GM18507 (cell line): ENCODE data around the gene CD80.
"Not testable (repeated sequence)": the region's sequence is repeated elsewhere in the genome, so short reads cannot be mapped to it uniquely, and the experiment has no call there.

Experiments
- DNase-seq: peaks from one replicate; pipeline ENCODE4 v3.0.0; 2011; ENCODE audit warnings: low read depth; ENCODE audit not compliant: insufficient read length; ENCODE audit errors: extremely low spot score
- FAIRE-seq: peaks from 2 replicates; lab custom pipeline; 2011; peaks lifted over from hg19 to GRCh38; lab: Jason Lieb, UNC

The CD80 gene, protein sequence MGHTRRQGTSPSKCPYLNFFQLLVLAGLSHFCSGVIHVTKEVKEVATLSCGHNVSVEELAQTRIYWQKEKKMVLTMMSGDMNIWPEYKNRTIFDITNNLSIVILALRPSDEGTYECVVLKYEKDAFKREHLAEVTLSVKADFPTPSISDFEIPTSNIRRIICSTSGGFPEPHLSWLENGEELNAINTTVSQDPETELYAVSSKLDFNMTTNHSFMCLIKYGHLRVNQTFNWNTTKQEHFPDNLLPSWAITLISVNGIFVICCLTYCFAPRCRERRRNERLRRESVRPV

DNA sequence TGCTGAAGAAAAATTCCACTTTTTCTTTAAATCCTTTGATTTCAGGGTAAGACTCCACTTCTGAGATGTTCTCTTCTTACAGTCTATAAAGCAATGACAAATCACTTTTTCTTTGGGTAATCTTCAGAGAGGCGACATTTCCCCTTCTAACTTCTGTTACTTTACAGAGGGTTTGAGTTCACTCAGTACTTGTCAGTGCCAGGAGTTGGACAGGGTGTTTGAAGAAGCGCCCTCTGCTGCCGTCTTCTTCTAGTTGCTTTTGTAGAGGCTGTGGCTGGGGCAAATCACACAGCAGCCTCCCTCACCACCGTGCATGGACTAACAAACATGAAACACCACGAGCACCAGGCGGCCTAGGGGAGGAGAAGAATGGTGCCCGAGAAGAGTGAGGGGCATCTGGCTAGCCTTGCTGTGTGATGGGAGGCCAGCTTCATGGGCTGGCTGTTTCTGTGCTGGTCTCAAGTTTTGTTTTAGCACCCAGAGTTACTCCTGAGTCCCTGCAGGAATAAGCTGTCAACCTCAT, at the start of gene CD80:
CD80 (minus strand) TSS at position 174 of the 523 bp plus-strand sequence. CDS start 1,886 bp downstream, outside the sequence.
- peak; percentile 98 for FAIRE-seq
- DNase-seq: no peak

DNA sequence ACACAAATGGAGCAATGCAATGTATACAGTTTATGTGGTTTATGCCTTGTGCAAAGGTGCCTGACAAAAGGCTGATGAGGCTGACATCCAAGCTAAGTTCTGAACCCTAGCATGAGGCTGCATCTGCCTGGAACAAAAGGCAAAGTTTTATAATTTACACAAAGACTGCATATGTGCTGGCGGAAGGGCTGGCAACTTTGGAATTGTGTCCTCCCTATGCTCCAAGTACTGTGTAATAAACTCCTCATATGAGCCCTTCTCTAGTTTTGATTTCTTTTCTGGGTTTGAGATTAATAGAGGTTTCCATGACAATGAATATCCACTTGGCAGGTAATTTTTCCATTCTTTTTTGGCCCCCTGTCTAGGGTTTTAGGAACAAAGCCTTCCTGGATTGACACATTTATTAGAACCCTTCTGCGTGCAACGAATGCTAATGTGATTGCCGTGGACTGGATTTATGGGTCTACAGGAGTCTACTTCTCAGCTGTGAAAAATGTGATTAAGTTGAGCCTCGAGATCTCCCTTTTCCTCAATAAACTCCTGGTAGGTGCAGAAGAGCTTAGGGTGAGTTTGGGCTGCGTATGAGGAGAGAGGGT, 49.1 kb upstream of the CD80 start:
- DNase-seq: no peak

DNA sequence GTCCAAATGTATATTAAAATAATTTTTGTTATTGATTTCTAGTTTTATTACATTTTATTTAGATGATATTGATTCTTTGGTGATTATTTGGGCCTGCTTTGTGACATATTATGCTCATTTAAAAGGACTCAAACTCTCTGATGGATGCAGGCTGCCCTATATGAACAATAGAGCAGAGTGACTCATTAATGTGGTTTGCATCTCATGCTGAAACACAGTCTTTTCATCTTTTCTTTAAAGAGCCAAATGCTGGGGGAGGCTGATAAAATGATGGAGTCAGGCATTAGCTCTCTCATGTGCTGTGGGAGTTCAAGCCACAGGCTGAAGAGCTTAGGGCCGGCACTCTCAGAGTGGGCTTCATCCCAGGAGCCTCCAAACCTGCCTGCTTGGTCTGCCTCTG, 45.5 kb upstream of the CD80 start:
- FAIRE-seq: no peak
- no peak for DNase-seq

More for the DNA sequence above, 49.1 kb upstream of the CD80 start:
- no peak for FAIRE-seq

DNA sequence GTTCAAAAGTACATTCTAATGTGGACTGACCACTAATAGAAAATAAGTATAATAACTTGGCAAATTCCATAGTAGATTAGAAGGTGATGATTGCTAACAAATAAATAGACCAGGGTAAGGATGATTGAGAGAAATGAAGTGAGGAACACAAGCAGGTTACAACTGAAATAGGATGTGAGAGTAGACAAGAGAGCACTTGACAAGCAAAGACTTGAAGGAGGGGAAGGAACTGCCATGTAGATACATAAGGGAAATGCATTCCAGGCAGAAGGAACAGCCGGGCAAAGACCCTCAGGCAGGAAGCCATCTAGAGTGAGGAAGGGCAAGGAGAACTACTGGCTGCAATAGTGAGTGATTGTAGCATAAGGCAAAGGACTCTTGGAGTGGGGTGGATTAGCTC, 43.3 kb upstream of the CD80 start:
- DNase-seq (no peak), FAIRE-seq (peak; percentile 58)

DNA sequence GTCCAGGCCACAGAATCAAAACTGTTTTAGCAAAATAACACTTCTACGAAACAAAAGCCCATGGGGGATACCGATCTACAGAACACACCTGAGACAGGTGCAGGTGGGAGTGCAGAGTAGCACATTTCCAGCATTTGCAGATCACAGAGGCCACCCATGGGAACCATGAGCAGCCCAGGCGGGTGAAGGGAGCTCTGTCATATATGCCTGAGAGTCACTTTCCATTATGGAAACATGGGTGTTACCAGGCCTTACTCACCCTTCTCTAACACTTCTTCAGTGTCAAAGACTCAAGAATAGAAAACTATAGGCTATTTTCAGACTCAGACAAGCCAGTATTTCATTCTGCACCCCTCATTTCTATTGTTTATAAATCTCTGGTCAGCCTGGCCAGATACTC, 41.7 kb upstream of the CD80 start:
- FAIRE-seq: peak; percentile 59
- no peak for DNase-seq

DNA sequence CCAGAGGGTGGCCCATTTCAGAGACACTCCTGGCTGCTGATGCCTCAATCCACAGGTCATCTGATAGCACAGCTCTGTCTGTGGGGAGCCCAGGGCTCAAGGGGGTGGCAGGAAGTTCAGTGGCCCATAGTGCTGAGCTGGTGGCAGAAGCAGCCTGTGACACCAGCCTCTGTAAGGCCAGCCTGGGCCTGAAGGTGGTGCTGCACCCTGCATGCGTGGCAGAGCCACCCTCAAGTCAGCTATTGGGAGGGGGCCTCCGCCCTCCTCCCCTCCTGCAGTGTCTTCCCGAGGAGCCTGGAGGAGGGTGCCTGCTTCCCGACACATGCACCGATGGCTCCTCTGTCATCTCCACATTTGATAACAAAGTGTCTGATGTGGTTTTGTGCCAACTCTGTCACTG, 41.3 kb upstream of the CD80 start:
- DNase-seq: peak; percentile 55
- FAIRE-seq: peak; percentile 91

DNA sequence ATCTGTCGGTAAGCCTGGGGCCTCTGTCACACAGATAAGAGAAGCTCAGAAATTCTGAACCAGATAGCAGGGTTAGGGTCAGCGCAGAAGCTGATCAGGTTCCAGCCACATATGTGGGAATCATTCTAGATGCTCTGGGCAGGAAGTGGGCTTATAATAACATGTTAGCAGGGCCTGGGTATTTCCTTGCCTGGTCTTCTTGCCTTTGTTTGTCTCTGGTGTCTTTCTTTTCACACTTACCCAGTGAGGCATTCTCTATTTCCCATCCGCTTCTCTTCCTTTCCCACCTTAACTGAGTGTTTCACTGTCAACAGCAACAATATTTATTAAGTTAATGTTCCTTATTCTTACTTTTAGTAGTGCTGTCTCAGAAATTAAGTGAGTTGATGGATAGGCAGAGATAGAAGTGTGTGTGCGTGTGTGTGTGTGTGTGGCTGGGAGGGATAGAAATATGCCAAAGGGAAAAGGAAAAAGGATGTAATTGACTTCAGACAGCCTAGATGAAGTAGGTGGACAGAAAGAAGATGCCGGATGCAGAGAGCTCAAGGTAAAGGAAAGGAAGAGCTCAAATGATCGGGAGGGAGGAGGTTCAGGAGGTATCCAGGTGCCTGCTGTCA, 40.3 kb upstream of the CD80 start:
- peak; percentile 77 for FAIRE-seq

DNA sequence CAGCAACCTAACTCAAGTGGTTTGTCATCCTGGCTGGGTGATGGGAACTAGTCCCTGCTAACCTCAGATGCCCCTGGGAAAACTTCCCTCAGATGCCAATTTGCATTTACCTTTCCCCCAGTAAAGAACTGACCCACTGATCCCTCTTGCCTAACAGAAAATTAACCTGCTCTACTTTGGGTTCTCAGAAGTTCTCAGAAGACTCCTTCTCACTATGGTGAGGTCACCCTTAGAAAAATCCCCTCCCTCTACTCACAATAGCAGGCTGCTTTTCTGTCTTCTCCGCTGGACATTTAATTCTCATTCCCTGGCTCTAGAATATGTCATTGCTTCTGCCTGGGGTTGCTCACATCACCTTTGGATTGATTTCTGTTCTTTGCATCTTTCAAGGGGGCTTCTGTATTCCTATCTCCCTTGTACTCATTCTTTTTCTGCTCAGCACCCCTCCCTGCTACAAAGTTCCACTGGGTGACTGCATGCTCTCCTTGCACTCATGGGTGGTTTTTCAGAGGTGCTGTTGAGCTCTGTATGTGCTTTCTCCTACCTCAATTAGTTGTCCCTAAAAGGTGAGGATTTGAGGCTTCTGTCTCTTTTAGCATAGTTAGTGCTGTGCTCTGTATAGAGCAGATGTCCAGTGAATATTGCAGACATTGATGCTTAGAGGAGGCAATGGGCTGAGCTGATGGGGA, 39.1 kb upstream of the CD80 start:
- DNase-seq: no peak
- peak; percentile 95 for FAIRE-seq

More for the DNA sequence above, 40.3 kb upstream of the CD80 start:
- DNase-seq: no peak

DNA sequence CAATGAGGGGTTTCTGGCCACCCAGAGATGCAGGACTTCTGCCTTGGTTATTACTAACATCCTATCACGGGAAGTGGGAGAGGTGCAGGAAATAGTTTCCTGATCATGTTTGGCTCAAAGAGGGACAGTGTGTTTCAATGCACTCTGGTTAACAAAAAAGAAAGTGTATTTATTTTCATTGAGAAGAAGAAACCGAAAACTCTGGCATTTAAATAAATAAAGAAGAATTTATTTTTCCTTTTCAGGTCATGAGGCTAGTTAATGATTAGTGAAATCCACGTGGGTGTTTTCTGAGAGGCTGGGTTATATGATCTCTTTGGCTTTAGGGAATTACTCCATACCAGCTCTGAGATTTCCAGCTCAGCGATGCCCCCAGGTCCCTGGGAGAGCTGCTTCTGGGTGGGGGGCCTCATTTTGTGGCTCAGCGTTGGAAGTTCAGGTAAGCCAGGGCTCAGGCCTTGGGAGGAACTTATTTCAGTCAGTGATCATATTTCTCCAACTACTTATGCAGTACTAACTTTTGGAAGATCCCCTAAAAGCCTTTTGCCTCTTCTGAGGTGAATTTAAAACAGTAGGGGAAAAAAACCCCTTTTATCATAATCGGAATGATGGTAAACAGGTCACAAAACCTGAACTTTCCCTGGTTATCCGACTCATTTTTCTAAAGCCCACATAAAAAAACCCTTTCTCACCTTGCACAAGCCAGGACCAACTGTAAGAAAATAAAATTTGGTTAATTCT, 38.3 kb upstream of the CD80 start, which contains the start of gene PLA1A:
PLA1A (plus strand) TSS at position 338 of the 741 bp plus-strand sequence; CDS start at position 367, 29 bp downstream.
- DNase-seq (no peak), FAIRE-seq (no peak)

DNA sequence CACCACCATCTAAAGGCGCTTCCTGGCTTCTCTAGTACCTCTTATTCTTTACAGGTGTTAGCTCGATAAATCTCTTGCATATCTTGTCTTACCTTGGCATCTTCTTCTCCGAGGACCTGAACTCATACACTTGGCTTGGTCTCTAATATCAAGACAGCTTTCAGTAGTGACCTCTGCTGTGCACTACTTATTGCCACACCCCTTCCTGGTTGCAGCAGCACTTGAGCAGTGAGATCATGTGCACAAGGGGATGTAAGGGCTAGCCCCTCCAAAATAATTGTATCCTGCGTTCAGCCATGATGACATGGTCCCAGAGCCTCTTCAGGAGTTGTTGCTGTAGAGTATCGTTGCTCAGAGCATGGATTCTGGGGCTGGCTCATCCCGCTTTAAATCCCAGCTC, 37.0 kb upstream of the CD80 start:
- peak; percentile 84 for FAIRE-seq
- no peak for DNase-seq

DNA sequence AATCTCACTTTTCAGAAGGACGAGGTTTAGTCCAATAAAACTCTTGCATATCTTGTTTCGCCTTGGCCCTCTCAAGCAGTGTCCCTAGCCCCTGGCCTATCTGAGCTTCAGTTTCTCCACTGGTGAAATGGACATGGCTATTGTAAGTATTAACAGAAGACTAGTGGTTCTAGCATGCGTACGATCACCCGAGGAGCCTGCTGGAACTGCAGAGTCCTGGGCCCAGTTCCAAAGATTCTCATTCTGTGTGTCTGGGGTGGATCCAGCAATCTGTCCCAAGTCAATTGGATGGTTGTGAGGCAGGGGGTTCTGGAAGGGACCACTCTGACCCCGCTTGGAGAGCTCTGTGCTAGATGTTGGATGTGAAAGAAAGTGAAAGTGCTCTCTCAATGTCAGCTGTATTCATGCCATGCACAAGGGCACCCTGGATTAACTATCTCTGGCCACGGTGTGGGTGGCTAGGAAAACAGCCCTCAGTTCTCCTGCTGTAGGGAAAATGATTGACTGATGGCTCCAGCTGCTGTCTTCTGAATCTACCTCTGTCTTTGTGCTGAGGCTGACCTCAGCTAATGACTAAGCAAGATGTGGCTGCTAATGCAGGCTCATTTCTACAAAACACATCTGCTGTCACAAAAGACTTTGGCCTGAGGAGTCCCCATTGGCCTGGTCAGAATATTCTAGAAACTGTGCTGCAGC, 36.4 kb upstream of the CD80 start:
- DNase-seq (no peak), FAIRE-seq (no peak)

DNA sequence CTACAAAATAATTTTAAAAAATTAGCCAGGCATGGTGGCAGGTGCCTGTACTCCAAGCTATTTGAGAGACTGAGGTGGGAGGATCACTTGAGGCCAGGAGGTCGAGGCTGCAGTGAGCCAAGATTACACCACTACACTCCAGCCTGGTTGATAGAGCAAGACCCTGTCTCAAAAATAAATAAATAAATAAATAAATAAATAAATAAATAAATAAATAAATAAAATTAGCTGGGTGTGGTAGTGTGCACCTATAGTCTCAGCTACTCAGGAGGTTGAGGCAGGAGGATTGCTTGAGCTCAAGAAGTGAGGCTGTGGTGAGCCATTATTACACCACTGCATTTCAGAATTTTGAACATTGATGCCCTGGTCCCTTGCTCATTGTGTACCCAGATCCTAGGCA, 35.5 kb upstream of the CD80 start:
- FAIRE-seq, DNase-seq: not testable (repeated sequence)

DNA sequence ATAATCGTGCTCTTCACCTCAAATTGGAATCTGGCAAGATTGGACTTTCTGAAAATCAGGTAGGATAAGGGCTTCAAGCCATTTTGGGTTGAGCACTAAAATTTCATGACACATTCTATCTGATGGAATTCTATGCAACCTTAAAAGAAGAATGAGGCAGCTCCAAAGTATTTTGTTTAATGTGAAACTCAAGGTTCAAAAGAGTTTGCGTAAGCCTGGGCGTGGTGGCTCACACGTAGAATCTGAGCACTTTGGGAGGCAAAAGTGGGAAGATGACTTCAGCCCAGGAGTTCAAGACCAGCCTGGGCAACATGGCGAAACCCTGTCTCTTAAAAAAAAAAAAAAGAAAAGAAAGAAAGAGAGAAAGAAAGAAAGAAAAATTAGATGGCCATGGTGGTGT, 34.7 kb upstream of the CD80 start:
- DNase-seq (no peak), FAIRE-seq (no peak)

DNA sequence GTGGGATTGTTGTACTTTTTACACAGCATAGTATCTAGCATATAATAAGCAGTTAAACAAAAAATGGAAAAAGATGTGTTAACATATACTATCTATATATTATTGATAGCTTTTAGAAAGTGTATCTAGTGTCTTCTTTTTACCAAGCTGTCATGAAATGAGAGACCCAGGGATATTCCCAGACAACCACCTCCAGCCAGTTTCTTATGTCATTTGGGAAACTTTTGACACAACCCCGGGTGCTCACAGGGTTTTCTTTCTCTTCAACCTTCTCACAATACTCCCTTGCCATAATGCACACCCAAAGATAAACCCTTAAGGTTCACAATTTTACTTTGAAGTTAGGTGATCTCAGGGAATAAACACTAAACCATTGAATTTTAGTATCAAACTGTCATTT, 33.4 kb upstream of the CD80 start:
- DNase-seq: no peak
- FAIRE-seq: no peak

DNA sequence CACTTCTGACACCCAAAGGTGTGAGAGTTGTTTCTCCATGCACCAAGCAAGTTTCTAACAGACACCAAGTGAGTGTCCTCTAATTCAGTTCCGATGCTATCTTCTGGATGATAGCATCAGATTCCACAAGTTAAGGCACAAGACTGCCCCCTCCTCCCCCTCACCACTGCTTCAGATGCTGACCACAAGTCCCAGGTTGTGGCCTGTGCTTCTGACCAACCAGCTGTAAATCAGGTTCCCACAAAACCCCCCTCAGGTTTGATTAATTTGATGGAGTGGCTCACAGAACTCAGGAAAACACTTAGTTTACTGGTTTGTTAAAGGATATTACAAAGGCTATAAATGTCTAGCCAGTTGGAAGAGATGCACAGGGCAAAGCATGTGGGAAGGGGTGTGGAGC, 31.3 kb upstream of the CD80 start:
- peak; percentile 21 for FAIRE-seq
- DNase-seq: no peak

DNA sequence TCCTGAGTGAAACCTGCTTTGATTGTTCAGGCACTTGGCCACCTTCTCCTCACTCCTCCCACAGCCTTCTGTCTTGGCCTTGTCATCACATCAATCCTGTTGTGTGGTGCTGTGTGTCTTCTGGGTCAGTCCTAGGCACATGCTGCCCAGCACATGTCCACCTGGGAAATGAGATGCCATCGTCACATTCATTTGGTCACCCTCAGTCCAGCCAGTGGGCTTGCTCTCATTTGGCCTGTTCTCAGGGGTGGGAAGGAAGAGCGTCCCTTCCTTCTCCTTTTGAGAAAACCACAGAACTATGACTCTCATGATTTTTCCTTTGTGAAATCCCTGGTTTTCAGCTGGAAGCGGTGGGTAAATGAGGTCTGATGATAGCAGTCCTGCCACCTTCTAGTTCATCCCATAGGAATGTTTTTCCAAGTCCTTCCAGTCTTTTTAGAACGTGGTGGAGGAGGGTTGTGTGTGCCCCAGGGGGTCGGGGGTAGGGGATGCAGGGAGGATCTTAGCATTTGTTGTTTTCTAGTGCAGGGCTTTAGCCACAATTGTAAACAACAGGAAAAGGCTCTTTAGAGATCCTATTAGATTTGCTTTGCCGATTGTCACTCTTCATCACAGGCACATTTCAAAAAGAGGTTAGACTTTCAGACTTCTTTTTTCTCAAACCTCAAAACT, 29.8 kb upstream of the CD80 start:
- FAIRE-seq (peak; percentile 29), DNase-seq (no peak)

DNA sequence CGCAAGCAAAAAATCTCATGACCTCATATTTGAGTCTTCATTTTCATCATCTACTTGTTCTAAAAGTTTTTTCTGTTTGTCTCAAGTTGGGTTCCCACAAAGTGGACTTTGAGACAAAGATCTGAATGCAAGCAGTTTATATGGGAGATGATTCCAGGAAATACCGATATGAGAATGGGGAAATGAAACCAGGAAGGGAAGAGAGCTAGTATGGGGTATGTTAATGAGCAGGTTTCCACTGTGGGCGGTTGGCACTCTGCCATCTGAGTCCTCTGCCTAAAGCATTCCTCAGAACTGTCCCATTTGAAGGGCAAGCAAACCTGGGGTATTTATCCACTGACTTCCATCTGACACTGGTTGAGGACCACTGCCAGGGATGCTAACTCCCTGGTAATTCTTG, 28.7 kb upstream of the CD80 start:
- DNase-seq (no peak), FAIRE-seq (peak; percentile 90)

DNA sequence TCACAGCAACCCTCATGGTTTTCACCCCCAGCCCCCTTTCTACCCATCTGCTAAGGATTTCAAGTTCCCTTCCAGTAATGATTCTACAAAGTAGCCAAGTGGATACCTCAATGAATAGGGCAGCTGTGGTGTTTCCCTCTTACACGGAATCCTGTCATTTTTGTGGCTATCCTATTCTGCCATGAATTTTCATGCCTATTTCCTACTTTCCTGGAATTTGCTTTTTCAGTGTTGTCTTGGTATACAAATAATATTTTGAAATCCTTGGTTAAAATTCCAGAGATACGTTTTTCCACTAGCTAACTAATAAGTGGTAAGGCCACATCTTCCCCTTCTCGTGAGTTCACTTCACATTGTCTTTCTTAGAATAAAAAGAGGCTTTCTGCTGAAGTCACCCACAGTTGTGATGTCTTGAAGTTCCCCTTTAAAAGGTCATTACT, 27.3 kb upstream of the CD80 start:
- no peak for DNase-seq
- no peak for FAIRE-seq
